ENCODE results near the gene GAPDHS.

GAPDHS gene

GRCh38 chr19:35540356-35540927 lies 7.2 kb downstream of the GAPDHS start:
- DNase-seq: no peak

DNA sequence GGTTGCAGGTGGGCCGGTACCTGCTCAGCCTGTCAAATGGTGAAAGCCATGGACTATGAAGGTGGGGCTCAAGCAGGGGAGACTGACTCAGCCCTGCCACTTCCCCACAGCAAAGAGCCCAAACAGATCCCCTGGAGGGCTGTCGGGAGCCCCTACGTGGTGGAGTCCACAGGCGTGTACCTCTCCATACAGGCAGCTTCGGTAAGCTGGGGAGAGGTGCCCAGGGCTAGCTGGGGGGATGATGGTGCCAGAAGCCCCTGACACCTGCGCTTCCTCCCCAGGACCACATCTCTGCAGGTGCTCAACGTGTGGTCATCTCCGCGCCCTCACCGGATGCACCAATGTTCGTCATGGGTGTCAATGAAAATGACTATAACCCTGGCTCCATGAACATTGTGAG lies 9.0 kb downstream of the GAPDHS start:
- DNase-seq: no peak

- no peak for DNase-seq
These were observed 10.2 kb downstream of the GAPDHS start for GRCh38 chr19:35543280-35544109.

DNA sequence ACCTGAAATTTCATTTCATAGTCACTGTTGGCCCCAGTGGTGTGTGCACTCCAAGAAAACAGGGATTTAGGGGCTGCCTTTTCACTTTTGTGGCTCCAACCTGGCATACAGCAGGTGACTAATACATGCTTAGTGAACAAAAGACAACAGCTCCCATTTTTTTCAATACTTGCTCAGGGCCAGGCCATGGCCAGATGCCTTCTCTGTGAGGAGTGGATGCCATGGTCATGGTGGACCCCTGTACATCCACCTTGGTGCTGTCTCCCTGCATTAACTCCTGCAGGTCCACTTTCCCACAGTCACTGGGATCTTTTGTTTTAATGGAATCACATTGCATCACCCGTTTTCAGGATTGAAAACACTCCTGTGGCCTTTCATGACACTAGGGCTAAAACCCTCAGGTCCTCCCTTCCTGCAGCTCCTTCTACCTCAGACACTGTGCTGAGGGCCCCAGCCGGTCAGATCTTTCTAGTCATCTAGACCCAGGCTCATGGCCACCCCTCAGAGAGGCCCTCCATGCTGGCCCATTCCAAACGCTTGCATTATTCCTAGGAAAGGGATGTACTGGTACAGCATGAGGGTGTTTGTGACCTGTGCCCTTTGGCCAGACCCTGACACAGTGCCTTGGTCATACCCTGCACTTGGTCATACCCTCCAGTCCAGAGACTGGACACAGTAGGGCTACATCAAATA lies 11.0 kb downstream of the GAPDHS start:
- DNase-seq: no peak

GRCh38 chr19:35545001-35545854 lies 12.0 kb downstream of the GAPDHS start, which contains the start of gene TMEM147:
TMEM147 (plus strand) TSS chr19:35545626; CDS start chr19:35545740, 114 bp downstream.
- DNase-seq: peak; percentile 84

DNA sequence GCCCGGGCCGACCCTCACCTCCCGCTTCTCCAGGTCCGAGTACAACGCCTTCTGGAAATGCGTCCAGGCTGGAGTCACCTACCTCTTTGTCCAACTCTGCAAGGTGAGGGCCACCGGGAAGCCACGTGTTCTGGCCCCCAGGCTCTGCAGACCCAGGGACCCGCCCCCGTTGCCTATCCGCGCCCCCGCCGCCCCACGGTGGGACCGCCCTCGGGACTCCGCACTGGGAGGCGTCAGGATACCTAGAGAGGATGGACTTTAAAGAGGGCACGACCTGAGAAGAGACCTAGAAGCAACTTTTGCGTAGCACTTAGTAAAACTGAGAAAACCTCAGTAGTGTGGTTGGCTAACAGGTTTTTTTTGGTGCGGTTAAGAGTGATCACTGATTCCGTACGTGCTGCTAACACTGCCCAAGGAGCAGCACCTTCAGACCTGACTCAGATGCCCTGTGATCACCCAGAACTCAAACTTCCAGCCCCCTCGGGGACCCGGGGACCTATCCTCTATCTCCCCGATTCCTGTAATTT lies 12.7 kb downstream of the GAPDHS start:
- DNase-seq: peak; percentile 70

DNA sequence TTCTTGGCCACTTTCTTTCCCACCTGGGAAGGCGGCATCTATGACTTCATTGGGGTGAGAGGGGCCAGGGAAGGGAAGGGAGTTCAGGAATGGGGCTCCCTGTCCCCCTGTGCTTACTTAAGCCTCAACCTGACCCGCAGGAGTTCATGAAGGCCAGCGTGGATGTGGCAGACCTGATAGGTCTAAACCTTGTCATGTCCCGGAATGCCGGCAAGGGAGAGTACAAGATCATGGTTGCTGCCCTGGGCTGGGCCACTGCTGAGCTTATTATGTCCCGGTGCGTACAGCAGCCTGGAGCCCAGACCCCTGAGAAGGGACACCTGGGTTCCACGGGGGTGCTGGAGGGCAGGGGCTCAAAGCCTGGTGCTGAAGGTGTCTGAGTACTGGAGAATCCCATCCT lies 13.3 kb downstream of the GAPDHS start:
- DNase-seq: no peak

DNA sequence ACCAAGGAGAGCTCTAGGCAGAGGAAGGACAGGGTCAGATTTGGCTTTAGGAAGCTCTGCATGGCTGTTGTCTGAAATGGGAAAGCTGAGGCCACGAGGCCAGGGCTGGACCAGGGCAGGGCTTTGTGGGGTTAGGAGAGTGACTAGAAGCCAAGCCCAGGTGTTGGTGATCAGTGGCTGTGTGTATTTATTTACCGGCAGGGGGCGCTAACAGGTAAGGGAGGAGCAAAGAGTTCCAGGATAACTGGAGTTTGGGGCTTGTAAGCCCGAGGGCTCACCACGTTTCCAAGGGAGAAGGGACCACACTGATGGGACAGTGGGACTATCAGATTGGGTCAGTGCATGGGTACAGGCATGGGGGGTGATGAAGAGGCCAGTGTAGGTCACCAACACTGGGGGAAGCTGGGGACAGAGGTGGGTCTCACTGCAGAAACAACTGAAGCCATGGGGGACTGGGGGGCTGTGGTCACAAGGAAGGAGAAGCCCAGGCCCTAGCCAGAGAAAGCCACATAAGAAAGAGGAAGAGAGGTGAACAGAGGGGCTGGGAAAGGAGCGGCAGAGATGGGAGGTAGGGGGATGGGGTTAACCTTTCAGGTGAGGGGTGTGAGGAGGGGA lies 16.0 kb downstream of the GAPDHS start:
- DNase-seq: peak; percentile 45

GRCh38 chr19:35549879-35550523 lies 16.7 kb downstream of the GAPDHS start:
- no peak for DNase-seq

DNA sequence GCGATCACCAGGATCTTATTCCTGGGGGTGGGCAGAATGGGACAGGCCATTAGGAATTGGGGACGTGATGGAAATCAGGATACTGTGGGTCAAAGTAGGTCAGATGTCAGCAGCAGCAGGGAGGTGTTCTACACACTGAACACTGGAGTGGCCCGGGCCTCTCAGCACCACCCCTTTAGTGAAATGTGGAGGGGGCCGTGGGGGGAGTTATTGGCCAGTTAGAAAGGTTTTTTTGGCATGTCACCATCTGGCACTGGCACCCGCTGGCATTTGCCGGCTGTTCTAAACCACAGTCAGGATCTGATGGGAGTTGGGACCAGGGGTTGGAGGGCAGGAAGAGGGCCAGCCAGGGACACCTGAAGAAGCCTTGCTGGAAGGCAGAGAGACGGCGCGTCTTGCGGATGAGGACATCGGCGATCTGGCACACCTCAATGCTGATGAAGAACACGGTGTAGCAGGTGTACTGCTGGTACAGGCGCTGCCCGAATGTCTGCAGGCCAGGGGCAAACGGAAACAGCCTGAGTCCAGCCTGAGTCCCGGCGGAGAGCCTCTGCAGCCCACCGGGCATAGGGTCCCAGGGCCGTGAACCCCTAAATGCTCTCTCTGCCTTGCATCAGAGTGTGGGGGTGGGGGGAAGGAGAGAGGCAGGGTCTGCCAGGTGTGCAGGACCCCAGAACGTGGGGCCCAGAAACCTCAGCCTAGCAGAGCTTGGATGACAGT lies 18.0 kb downstream of the GAPDHS start:
- no peak for DNase-seq

GRCh38 chr19:35552534-35553384 lies 19.5 kb downstream of the GAPDHS start:
- no peak for DNase-seq

GRCh38 chr19:35553385-35554000 lies 20.2 kb downstream of the GAPDHS start:
- no peak for DNase-seq

GRCh38 chr19:35554076-35554475 lies 20.8 kb downstream of the GAPDHS start:
- DNase-seq: no peak

- DNase-seq: no peak
These were observed 22.2 kb downstream of the GAPDHS start for GRCh38 chr19:35555301-35556005.

GRCh38 chr19:35556025-35556590 lies 22.9 kb downstream of the GAPDHS start:
- no peak for DNase-seq

GRCh38 chr19:35556846-35557538 lies 23.7 kb downstream of the GAPDHS start:
- DNase-seq: no peak

DNA sequence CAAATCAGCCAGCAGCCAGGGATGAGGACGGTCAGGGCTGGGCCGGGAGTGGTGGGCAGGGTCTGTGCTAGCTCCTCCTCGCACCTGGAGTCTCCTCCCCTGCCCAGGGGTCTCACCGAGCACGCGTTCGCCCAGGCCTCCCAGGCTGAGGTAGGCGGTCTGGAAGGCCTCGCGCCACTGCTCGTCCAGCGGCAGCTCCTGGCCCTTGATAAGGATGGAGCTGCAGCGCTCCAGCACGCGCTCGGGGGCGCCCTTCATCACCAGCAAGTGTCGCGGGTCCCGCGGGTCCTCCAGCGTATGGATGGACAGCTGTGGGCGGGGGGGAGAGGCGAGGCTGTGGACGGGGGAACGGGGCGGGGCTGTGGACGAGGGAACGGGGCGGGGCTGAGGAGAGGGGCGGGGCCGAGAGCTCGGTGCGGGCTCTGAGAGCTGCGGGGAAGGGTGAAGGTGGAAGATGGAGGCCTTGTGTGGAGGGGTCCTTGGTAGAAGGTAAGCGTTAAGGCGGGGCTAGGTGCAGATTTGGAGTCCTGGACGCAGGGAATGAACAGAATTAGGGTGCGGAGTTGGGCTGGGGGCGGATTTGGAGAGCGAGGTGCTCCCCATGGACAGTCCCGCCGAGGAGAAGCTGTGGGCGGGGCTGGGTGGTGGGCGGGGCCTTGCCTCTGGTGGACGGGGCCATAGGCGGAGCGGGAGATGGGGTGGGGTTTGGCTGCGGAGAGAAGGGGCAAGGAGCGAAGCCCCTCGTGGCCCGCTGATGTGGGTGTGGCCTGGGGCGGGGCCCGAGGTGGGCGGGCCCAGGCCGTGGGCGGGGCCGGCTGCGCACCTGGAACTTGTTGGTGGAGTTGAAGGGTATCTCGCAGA lies 24.5 kb downstream of the GAPDHS start:
- peak; percentile 56 for DNase-seq
